HepG2 (cell line): Measurements from ENCODE around the gene ZNF48. TPM values are rescaled to one million over a fixed set of nuclear protein-coding genes. Genes with fewer than 3 reads are reported as not detected.

Source experiments
- ATAD3A ChIP-seq: sonication (generic); formaldehyde crosslinking; IDR thresholded peaks from 2 replicates; pipeline ENCODE4 v1.4.0; 2020; ENCODE audit warnings: missing genetic modification reagents
- ATF7 ChIP-seq, 2 experiments: fragments of 450-650 bp in 1 of 2; sonication (generic) in 1 of 2; formaldehyde crosslinking in 1 of 2; IDR thresholded peaks; 2 replicates each; pipeline versions ENCODE4 v1.4.0 to v1.6.1; 2016 to 2020; ENCODE audit warnings: antibody characterized with exemption in 1 of 2, mild to moderate bottlenecking in 1 of 2, missing genetic modification reagents in 1 of 2
- BRCA1 ChIP-seq: sonication (generic); formaldehyde crosslinking; IDR thresholded peaks from 2 replicates; pipeline ENCODE4 v1.4.0; 2020; ENCODE audit warnings: missing genetic modification reagents
- CHCHD3 ChIP-seq: sonication (generic); formaldehyde crosslinking; IDR thresholded peaks from 2 replicates; pipeline ENCODE4 v1.8.0; 2022; ENCODE audit warnings: mild to moderate bottlenecking, missing genetic modification reagents, moderate library complexity
- ELF1 ChIP-seq: sonication (generic); formaldehyde crosslinking; IDR thresholded peaks from 2 replicates; pipeline ENCODE4 v1.4.0; 2020; ENCODE audit warnings: missing genetic modification reagents
- HDAC2 ChIP-seq: sonication (generic); formaldehyde crosslinking; IDR thresholded peaks from 2 replicates; pipeline ENCODE4 v1.4.0; 2020; ENCODE audit warnings: missing genetic modification reagents
- MAF1 ChIP-seq: sonication (generic); formaldehyde crosslinking; IDR thresholded peaks from 2 replicates; pipeline ENCODE4 v1.5.0; 2020; ENCODE audit warnings: missing genetic modification reagents, borderline replicate concordance
- MTF2 ChIP-seq: sonication (generic); formaldehyde crosslinking; IDR thresholded peaks from 2 replicates; pipeline ENCODE4 v1.5.0; 2020; ENCODE audit warnings: missing genetic modification reagents, borderline replicate concordance
- NRL ChIP-seq: sonication (generic); formaldehyde crosslinking; IDR thresholded peaks from 2 replicates; pipeline ENCODE4 v1.5.0; 2020; ENCODE audit warnings: missing genetic modification reagents, mild to moderate bottlenecking, moderate library complexity, borderline replicate concordance
- POLR2A ChIP-seq, 2 experiments: IDR thresholded peaks; 2 replicates each; pipeline ENCODE4 v1.6.1; 2011; ENCODE audit warnings: low read depth in 2 of 2, low read length in 2 of 2, mild to moderate bottlenecking in 1 of 2, moderate library complexity in 1 of 2; ENCODE audit not compliant: insufficient read depth in 1 of 2
- TRIM24 ChIP-seq: sonication (generic); formaldehyde crosslinking; IDR thresholded peaks from 2 replicates; pipeline ENCODE4 v1.8.0; 2022; ENCODE audit warnings: mild to moderate bottlenecking, missing genetic modification reagents
- ZFAT ChIP-seq: sonication (generic); formaldehyde crosslinking; conservative IDR thresholded peaks from 2 replicates; pipeline ENCODE4 v1.8.1; 2023; ENCODE audit warnings: missing genetic modification reagents, inconsistent platforms
- ZNF256 ChIP-seq: sonication (generic); formaldehyde crosslinking; conservative IDR thresholded peaks from 2 replicates; pipeline ENCODE4 v1.4.0; 2020; ENCODE audit warnings: missing genetic modification reagents
- ZNF484 ChIP-seq: sonication (generic); formaldehyde crosslinking; IDR thresholded peaks from 2 replicates; pipeline ENCODE4 v1.5.1; 2020; ENCODE audit warnings: mild to moderate bottlenecking, low read depth, missing genetic modification reagents, borderline replicate concordance
- ZNF569 ChIP-seq: sonication (generic); formaldehyde crosslinking; IDR thresholded peaks from 2 replicates; pipeline ENCODE4 v1.5.0; 2020; ENCODE audit warnings: mild to moderate bottlenecking, missing genetic modification reagents, moderate library complexity, borderline replicate concordance
- ZSCAN12 ChIP-seq: sonication (generic); formaldehyde crosslinking; IDR thresholded peaks from 2 replicates; pipeline ENCODE4 v1.9.0; 2021; ENCODE audit warnings: mild to moderate bottlenecking, missing genetic modification reagents
- polyA plus RNA-seq, 8 experiments: library from polyadenylated mRNA; depleted of rRNA in 3 of 8; stranded (reverse) in 7 of 8; unstranded in 1 of 8; fragments of >200 nt; fragmentation: Illumina TruSeq in 4 of 8; extraction: Trizol in 4 of 8; gene quantifications; 2 replicates each; pipeline versions ENCODE4 v1.2.1 to v1.2.3, GENCODE V29; 2011 to 2016; ENCODE audit warnings: low read depth in 4 of 8, missing spikeins in 1 of 8, mixed read lengths in 1 of 8; ENCODE audit not compliant: insufficient read depth in 1 of 8
- total RNA-seq, 5 experiments: library from RNA; depleted of rRNA; stranded (reverse); fragments of >200 nt; fragmentation: Illumina TruSeq; extraction: Trizol; gene quantifications; 2 replicates each; pipeline ENCODE4 v1.2.3, GENCODE V29; 2016; ENCODE audit warnings: low read depth in 1 of 5
- TF ChIP-seq, protein P1 (sequence below): sonication (generic); formaldehyde crosslinking; IDR thresholded peaks from 2 replicates; pipeline ENCODE4 v1.5.0; 2020; ENCODE audit warnings: mild to moderate bottlenecking, missing genetic modification reagents
- TF ChIP-seq, protein P2 (sequence below): sonication (generic); formaldehyde crosslinking; IDR thresholded peaks from 2 replicates; pipeline ENCODE4 v1.4.0; 2020; ENCODE audit warnings: missing genetic modification reagents
- TF ChIP-seq, protein P3 (sequence below): sonication (generic); formaldehyde crosslinking; IDR thresholded peaks from 2 replicates; pipeline ENCODE4 v1.4.0; 2020; ENCODE audit warnings: low read depth, mild to moderate bottlenecking, missing genetic modification reagents
- TF ChIP-seq, protein P4 (sequence below): sonication (generic); formaldehyde crosslinking; IDR thresholded peaks from 2 replicates; pipeline ENCODE4 v1.4.0; 2020; ENCODE audit warnings: missing genetic modification reagents, mild to moderate bottlenecking, borderline replicate concordance

ZNF48 gene
- total and polyA plus RNA-seq, 2 of the 13 experiments (the other 11 are each of a cell fraction or from before 2014, with no cell fraction given): 9.9 to 12.3 TPM

DNA sequence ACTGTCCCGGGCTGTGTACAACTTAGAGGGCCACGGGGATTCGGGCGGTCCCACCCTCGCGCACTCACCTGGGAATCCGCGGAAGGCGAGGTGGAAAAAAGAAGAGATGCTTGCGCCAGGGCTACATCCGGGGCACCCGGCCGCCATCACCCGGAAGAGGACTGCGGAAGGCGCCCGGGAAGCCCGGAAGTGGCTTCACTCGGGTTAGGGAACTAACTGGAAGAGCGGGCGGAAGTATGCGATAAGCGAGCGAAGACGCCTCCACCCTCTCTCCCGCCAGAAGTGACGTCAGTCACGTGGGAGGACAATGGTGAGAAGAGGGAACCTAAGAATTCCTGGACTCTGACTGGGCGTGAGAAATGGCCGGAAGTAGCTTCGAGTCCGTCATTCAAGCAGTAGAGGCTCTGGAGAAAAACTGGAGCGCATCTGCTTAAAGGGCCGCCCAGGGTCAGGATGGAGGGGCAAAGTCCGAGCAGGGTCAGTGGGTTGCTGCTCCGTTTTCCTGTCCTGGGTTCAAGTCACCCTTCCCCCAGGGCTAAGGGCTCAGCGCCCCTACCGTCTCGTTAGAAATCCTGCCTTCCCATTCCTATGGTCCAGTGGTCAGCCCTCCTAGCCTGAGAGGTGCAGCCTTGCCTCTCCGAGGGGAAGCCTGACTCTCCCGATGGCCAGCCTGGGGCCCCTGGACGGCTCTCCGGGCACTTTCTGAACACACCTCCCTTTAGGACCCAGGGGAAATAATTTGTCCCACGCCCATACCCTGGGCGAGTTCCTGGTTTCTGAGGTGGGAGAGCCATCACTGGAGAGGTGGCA lies 39.9 kb upstream of the ZNF48 start, which contains the start of gene CD2BP2 (continued):
- TF ChIP-seq, protein P1, sequence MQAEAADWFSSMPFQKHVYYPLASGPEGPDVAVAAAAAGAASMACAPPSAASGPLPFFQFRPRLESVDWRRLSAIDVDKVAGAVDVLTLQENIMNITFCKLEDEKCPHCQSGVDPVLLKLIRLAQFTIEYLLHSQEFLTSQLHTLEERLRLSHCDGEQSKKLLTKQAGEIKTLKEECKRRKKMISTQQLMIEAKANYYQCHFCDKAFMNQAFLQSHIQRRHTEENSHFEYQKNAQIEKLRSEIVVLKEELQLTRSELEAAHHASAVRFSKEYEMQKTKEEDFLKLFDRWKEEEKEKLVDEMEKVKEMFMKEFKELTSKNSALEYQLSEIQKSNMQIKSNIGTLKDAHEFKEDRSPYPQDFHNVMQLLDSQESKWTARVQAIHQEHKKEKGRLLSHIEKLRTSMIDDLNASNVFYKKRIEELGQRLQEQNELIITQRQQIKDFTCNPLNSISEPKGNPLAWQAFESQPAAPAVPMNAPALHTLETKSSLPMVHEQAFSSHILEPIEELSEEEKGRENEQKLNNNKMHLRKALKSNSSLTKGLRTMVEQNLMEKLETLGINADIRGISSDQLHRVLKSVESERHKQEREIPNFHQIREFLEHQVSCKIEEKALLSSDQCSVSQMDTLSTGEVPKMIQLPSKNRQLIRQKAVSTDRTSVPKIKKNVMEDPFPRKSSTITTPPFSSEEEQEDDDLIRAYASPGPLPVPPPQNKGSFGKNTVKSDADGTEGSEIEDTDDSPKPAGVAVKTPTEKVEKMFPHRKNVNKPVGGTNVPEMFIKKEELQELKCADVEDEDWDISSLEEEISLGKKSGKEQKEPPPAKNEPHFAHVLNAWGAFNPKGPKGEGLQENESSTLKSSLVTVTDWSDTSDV (CRISPR knock-in tag): peak; percentile 15; the same call in 1 of the 2 replicates
- TF ChIP-seq TRIM24 (CRISPR knock-in tag) (no peak), MTF2 (peak; percentile 96), BRCA1 (CRISPR knock-in tag) (peak; percentile 39; the same call in 1 of the 2 replicates), ZNF256 (CRISPR knock-in tag) (peak; percentile 70; the same call in 1 of the 2 replicates), ZNF569 (CRISPR knock-in tag) (peak; percentile 93; the same call in 1 of the 2 replicates), ZNF484 (CRISPR knock-in tag) (no peak), HDAC2 (CRISPR knock-in tag) (peak; percentile 38; the same call in 1 of the 2 replicates), ATAD3A (CRISPR knock-in tag) (no peak), ATF7 (IDR thresholded peaks at IDR 0.05) (peak; percentile 98), ATF7 (CRISPR knock-in tag; IDR thresholded peaks at IDR 0.05) (peak; percentile 94; the same call in 1 of the 2 replicates), ZSCAN12 (CRISPR knock-in tag) (peak; percentile 14; the same call in 1 of the 2 replicates), NRL (CRISPR knock-in tag) (peak; percentile 54; the same call in 1 of the 2 replicates), ELF1 (CRISPR knock-in tag) (peak; percentile 100), POLR2A (IDR thresholded peaks at IDR 0.05; ENCODE audit: insufficient read depth in 1 of 2, low read depth in 2 of 2, low read length in 2 of 2) (peak; percentile 58 to 60; a peak in 2 of 4 replicates), ZFAT (CRISPR knock-in tag) (peak; percentile 32; the same call in 1 of the 2 replicates), MAF1 (CRISPR knock-in tag) (peak; percentile 50), CHCHD3 (no peak; the same call in 1 of the 2 replicates)
- TF ChIP-seq, protein P2, sequence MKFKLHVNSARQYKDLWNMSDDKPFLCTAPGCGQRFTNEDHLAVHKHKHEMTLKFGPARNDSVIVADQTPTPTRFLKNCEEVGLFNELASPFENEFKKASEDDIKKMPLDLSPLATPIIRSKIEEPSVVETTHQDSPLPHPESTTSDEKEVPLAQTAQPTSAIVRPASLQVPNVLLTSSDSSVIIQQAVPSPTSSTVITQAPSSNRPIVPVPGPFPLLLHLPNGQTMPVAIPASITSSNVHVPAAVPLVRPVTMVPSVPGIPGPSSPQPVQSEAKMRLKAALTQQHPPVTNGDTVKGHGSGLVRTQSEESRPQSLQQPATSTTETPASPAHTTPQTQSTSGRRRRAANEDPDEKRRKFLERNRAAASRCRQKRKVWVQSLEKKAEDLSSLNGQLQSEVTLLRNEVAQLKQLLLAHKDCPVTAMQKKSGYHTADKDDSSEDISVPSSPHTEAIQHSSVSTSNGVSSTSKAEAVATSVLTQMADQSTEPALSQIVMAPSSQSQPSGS (CRISPR knock-in tag): peak; percentile 86
- TF ChIP-seq, protein P3, sequence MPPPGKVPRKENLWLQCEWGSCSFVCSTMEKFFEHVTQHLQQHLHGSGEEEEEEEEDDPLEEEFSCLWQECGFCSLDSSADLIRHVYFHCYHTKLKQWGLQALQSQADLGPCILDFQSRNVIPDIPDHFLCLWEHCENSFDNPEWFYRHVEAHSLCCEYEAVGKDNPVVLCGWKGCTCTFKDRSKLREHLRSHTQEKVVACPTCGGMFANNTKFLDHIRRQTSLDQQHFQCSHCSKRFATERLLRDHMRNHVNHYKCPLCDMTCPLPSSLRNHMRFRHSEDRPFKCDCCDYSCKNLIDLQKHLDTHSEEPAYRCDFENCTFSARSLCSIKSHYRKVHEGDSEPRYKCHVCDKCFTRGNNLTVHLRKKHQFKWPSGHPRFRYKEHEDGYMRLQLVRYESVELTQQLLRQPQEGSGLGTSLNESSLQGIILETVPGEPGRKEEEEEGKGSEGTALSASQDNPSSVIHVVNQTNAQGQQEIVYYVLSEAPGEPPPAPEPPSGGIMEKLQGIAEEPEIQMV (CRISPR knock-in tag): peak; percentile 94
- TF ChIP-seq, protein P4, sequence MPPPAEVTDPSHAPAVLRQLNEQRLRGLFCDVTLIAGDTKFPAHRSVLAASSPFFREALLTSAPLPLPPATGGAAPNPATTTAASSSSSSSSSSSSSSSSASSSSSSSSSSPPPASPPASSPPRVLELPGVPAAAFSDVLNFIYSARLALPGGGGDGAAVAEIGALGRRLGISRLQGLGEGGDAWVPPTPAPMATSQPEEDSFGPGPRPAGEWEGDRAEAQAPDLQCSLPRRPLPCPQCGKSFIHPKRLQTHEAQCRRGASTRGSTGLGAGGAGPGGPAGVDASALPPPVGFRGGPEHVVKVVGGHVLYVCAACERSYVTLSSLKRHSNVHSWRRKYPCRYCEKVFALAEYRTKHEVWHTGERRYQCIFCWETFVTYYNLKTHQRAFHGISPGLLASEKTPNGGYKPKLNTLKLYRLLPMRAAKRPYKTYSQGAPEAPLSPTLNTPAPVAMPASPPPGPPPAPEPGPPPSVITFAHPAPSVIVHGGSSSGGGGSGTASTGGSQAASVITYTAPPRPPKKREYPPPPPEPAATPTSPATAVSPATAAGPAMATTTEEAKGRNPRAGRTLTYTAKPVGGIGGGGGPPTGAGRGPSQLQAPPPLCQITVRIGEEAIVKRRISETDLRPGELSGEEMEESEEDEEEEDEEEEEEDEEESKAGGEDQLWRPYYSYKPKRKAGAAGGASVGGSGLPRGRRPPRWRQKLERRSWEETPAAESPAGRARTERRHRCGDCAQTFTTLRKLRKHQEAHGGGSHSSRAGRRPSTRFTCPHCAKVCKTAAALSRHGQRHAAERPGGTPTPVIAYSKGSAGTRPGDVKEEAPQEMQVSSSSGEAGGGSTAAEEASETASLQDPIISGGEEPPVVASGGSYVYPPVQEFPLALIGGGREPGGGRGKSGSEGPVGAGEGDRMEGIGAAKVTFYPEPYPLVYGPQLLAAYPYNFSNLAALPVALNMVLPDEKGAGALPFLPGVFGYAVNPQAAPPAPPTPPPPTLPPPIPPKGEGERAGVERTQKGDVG (CRISPR knock-in tag): no peak; the same call in 1 of the 2 replicates
